ENCODE results near the gene IL36RN.

DNA sequence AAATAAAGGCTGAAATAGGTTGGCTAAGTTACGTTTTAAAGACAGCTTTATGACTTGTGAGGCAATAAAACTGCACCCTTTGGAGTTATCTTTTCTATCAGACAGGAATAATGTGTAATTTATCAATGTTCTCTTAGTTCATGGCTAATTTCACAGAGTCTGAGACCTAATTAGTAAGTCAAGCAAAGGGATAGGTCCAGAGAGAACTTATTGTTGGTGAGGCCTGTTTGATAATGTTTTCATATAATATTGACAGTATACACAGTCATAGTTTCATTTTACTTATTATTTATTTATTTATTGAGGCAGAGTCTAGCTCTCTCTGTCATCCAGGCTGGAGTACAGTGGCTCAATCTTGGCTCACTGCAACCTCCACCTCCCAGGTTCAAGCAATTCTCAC lies 1.9 kb upstream of the IL36RN start:
- no peak for TF ChIP-seq POLR2A (IDR thresholded peaks at IDR 0.05)
- TF ChIP-seq, protein P1, sequence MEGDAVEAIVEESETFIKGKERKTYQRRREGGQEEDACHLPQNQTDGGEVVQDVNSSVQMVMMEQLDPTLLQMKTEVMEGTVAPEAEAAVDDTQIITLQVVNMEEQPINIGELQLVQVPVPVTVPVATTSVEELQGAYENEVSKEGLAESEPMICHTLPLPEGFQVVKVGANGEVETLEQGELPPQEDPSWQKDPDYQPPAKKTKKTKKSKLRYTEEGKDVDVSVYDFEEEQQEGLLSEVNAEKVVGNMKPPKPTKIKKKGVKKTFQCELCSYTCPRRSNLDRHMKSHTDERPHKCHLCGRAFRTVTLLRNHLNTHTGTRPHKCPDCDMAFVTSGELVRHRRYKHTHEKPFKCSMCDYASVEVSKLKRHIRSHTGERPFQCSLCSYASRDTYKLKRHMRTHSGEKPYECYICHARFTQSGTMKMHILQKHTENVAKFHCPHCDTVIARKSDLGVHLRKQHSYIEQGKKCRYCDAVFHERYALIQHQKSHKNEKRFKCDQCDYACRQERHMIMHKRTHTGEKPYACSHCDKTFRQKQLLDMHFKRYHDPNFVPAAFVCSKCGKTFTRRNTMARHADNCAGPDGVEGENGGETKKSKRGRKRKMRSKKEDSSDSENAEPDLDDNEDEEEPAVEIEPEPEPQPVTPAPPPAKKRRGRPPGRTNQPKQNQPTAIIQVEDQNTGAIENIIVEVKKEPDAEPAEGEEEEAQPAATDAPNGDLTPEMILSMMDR (IDR thresholded peaks at IDR 0.05), result no peak
